Endometrial microvascular endothelial cells (primary cell): ENCODE measurements around the gene ATXN2. TPM values are rescaled to one million over a fixed set of nuclear protein-coding genes. Genes with fewer than 3 reads are reported as not detected.

ENCODE experiments used
- in situ Hi-C: cut with HindIII; loops from 2 replicates; pipeline ENCODE4 v1.10.0; 2017; ENCODE audit warnings: low sequenced_read_pairs, low pct_unique_long_range_greater_than_20kb; ENCODE audit errors: inconsistent ontology term
- total RNA-seq: library from RNA; depleted of rRNA; stranded (reverse); fragments of >200 nt; gene quantifications from one replicate; pipeline ENCODE4 v1.2.3, GENCODE V29; 2015; ENCODE audit errors: inconsistent ontology term

Gene ATXN2
- total RNA-seq, 1 donor from 2014 or later: 22.0 TPM

- in situ Hi-C loops: no loop called here
Measured at GRCh38 chr12:111434680-111435338, 164.3 kb downstream of the ATXN2 start.

GRCh38 chr12:111434049-111434448 is 165.1 kb downstream of the ATXN2 start:
- in situ Hi-C loops: no loop called here

- in situ Hi-C loops: no loop called here
Measured at GRCh38 chr12:111431772-111432171, 167.3 kb downstream of the ATXN2 start.

- in situ Hi-C loops: no loop called here
Measured at GRCh38 chr12:111430433-111431353, 168.4 kb downstream of the ATXN2 start.

- in situ Hi-C loops: no loop called here
Measured at GRCh38 chr12:111429828-111430432, 169.2 kb downstream of the ATXN2 start.

DNA sequence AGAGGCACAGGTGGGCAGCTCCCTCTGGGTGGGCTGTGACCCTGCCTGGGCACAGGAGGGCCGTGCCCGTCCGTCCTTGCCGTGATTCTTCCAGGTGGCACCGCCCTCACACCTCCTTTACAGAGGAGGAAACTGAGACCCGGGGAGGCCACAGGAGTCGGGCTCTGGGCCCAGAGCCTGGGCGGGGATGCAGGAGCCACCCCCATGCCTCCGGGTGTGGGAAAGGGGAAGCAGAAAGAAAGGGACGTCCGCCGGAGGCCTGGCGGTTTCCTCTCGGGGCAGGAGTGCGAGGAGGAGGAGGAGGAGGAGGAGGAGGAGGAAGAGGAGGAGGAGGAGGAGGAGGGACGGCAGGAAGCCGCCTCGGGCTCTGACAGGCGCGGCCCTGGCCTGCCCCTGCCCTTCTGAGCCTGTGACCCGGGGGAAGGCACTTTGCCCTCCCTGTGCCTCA is 170.4 kb downstream of the ATXN2 start:
- in situ Hi-C loops: no loop called here

- in situ Hi-C loops: no loop called here
Measured at GRCh38 chr12:111428081-111428727, 170.9 kb downstream of the ATXN2 start.

GRCh38 chr12:111427417-111428074 is 171.6 kb downstream of the ATXN2 start:
- in situ Hi-C loops: no loop called here

DNA sequence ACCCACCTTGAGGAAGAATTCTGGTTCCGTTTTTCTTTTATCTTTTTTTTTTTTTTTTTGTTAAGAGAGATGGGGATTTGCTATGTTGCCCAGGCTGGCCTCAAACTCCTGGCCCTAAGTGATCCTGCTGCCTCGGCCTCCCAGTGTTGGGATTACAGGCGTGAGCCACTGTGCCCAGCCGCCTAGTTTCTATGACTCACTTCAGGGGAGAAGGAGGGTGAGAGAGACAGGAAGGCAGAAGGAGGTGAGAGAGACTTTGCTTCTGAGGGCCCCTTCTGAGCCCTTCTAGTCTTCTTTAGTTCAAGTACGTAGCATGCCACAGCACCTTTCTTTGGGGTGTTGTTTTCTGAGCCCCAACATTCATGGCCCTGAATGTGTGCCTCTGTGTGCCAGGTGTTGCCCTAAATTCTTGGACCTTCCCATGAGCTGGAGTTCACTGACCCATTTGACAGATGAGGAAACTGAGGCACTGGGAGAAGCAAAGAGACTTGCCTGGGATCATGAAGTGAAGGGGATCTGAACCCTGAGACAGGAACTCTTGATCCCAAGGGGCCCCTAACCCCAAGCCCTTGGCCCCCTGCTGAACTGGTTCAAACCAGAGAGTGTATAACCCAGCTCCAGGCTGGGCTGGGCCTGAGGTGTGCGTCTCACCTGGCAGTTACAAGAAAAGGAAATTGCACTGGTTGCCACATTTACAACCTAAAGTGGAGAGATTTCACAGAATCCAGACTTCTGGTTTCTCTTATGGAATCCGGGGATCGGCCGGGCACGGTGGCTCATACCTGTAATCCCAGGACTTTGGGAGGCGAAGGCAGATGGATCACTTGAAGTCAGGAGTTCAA is 172.6 kb downstream of the ATXN2 start:
- in situ Hi-C loops: no loop called here

DNA sequence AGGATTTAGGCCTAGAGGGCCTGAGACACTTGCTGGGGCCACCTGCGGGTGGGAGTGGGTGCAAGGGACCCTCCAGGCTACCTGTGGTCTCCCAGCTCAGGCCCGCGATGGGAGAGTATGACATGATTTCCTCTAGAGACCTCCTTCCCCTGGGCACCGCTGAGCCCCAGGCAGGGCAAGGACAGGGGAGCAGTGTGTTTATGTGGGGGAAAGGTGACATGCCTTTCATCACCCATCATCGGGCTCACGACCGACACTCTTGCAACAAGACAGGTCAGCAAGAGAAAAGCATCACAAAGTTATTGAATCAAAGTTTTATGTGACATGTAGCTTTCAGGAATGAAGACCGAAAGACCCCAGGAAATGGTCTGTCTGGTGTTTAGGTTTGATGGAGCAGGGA is 173.5 kb downstream of the ATXN2 start:
- in situ Hi-C loops: no loop called here

DNA sequence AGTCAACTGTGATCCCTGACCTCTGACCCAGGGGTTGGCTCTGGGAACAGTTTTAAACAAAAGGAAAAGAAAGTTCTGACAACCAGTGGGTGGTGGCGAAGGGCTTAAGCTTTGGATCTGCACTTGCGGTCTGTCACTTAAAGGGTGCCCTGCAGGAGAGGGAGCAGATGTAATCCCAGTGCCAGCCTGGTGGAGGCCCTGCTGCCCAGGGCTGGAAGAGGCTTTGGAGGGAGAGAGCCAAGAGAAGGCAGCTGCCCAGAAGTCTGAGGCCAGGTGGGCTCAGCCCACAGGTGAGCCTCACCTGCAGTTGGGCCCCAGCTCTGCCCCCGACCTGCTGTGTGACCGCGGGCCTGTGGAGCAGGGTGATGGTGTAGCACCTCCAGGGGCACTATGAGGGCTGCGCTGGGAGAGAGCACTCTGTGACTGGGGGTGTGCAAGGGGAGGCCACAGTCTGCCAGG is 174.3 kb downstream of the ATXN2 start:
- in situ Hi-C loops: no loop called here

GRCh38 chr12:111424189-111424792 is 174.8 kb downstream of the ATXN2 start:
- in situ Hi-C loops: no loop called here

GRCh38 chr12:111420494-111420893 is 178.6 kb downstream of the ATXN2 start:
- in situ Hi-C loops: no loop called here

GRCh38 chr12:111419784-111420183 is 179.3 kb downstream of the ATXN2 start:
- in situ Hi-C loops: no loop called here

GRCh38 chr12:111418594-111418880 is 180.6 kb downstream of the ATXN2 start:
- in situ Hi-C loops: no loop called here

GRCh38 chr12:111417784-111418593 is 181.1 kb downstream of the ATXN2 start:
- in situ Hi-C loops: no loop called here

GRCh38 chr12:111417290-111417689 is 181.8 kb downstream of the ATXN2 start:
- in situ Hi-C loops: no loop called here
